ENCODE results near the gene INPPL1.

INPPL1 gene

DNA sequence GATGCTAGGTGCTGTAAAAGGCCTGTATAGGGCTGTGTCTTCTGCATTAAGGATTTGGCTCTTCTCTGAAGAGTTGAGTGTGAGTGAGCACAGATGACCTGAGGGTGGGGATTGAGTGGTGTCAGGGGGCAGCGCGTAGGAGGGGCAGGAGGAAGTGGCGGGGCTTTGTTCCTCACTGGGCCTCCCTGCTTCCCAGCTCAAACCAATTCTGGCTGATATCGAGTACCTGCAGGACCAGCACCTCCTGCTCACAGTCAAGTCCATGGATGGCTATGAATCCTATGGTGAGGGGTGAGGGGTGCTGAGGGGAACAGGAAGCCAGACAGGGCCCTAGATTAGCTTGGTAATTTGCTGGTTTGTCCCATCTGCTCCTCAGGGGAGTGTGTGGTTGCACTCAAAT is 10.4 kb downstream of the INPPL1 start:
- H3K27me3 ChIP-seq (ENCODE audit: insufficient read depth, insufficient read length) = no peaks in the 10 kb centered on the region
- H3K9me3 ChIP-seq (ENCODE audit: insufficient read depth, low read length) = no peaks in the 10 kb centered on the region
- no peak overlapping the region for H3K9ac ChIP-seq (ENCODE audit: insufficient read length, low read depth)
- H3K4me3 ChIP-seq (ENCODE audit: insufficient read length, low read depth) = no peak overlapping the region
- H3K36me3 ChIP-seq (ENCODE audit: insufficient read depth, insufficient read length, low read length) = peaks cover 95% of the 10 kb centered on the region
- no peak for TF ChIP-seq YY1 (IDR thresholded peaks at IDR 0.05; ENCODE audit: insufficient read depth, insufficient read length)
- TF ChIP-seq SUZ12 (IDR thresholded peaks at IDR 0.05; ENCODE audit: extremely low read depth, insufficient read depth, insufficient read length) = no peak
- no peak for DNase-seq (ENCODE audit: low read depth, low spot score)
- peaks cover 15% of the 10 kb centered on the region for H3K4me1 ChIP-seq (ENCODE audit: insufficient read depth, insufficient read length)

DNA sequence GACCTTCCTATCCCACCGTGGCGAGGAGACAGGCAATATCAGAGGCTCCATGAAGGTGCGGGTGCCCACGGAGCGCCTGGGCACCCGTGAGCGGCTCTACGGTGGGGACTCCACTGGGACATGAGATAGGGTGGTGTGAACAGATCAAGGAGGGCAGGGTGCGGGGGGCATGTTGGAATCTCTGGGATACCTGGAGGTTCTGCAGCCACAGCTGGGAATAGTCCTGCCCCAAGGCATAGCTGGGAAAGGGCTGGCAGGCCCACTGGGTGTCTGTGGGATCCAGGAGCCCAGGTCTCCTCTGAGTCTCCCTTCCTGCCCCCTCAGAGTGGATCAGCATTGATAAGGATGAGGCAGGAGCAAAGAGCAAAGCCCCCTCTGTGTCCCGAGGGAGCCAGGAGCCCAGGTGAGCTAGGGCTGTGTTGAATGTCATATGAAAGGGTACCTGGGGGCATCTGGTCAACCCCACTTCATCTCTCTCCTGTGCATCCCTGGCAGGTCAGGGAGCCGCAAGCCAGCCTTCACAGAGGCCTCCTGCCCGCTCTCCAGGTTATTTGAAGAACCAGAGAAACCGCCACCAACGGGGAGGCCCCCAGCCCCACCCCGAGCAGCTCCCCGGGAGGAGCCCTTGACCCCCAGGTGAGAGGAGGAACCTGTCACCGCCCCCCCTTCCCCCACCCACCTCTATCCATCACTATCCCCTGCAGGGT is 10.9 kb downstream of the INPPL1 start:
- H3K36me3 ChIP-seq (ENCODE audit: insufficient read depth, insufficient read length, low read length) = peaks cover 89% of the 10 kb centered on the region
- no peak for TF ChIP-seq ZNF274 (IDR thresholded peaks at IDR 0.05; ENCODE audit: low read depth, low read length)
- TF ChIP-seq SUZ12 (IDR thresholded peaks at IDR 0.05; ENCODE audit: extremely low read depth, insufficient read depth, insufficient read length) = no peak
- TF ChIP-seq YY1 (IDR thresholded peaks at IDR 0.05; ENCODE audit: insufficient read depth, insufficient read length) = no peak

DNA sequence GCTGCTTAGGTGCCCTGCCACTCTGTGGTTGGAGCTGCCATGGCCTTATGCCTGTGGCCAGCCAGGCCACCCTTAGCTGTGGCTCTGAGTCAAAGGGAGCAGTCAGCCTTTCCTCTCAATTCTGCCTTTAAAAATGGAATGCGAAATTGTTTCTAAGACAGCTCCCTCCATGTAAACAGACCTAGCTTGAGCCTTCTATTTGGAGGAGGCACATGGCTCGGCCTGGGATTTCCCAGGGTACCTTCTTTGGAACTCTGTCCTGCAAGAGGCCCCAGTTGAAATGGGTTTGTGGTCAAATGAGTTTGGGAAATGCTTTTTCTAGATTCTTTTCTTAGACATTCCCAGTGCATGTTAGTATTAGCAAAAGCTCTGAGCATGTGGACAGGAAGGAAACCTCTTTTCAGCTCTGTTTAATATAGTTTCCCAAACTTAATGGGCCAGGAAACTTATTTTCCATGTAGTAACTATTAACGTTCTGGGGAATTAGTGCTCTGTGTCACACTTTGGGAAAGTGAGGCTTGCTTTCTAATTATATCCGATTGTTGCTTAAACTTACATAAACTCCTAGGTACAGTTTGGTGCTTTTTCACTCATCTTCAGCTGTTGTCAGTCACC is 11.6 kb downstream of the INPPL1 start:
- Histone ChIP-seq H3K36me3 (ENCODE audit: insufficient read depth, insufficient read length, low read length) (peaks cover 82% of the 10 kb centered on the region), H3K27me3 (ENCODE audit: insufficient read depth, insufficient read length) (no peaks in the 10 kb centered on the region), H3K9ac (ENCODE audit: insufficient read length, low read depth) (no peak overlapping the region), H3K9me3 (ENCODE audit: insufficient read depth, low read length) (no peaks in the 10 kb centered on the region), H3K4me3 (ENCODE audit: insufficient read length, low read depth) (no peak overlapping the region), H3K4me1 (ENCODE audit: insufficient read depth, insufficient read length) (peaks cover 15% of the 10 kb centered on the region)
- no peak for TF ChIP-seq YY1 (IDR thresholded peaks at IDR 0.05; ENCODE audit: insufficient read depth, insufficient read length)
- no peak for TF ChIP-seq ZNF274 (IDR thresholded peaks at IDR 0.05; ENCODE audit: low read depth, low read length)
- TF ChIP-seq SUZ12 (IDR thresholded peaks at IDR 0.05; ENCODE audit: extremely low read depth, insufficient read depth, insufficient read length) = no peak
- no peak for DNase-seq (ENCODE audit: low read depth, low spot score)

More for the DNA sequence above, 10.9 kb downstream of the INPPL1 start:
- Histone ChIP-seq H3K9me3 (ENCODE audit: insufficient read depth, low read length) (no peaks in the 10 kb centered on the region), H3K9ac (ENCODE audit: insufficient read length, low read depth) (no peak overlapping the region), H3K4me3 (ENCODE audit: insufficient read length, low read depth) (no peak overlapping the region), H3K27me3 (ENCODE audit: insufficient read depth, insufficient read length) (no peaks in the 10 kb centered on the region), H3K4me1 (ENCODE audit: insufficient read depth, insufficient read length) (peaks cover 15% of the 10 kb centered on the region)
- DNase-seq (ENCODE audit: low read depth, low spot score) = no peak

DNA sequence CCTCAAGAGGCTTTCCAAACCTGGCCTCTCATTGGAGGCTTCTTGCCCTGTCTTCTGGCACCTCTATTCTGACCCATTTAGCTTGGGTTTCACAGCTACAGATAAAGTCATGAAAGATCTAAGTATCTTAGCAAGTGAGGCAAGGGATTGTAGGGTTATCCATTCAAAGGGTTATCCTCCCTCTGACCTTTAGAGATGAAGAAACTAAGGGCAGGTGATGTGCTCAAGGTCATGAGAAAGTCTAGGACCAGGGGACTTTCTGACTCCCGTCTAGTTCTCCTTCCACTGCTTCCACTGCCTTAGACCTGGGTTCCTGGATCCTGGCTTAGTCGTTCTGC is 12.2 kb downstream of the INPPL1 start:
- no peak overlapping the region for H3K9ac ChIP-seq (ENCODE audit: insufficient read length, low read depth)
- no peaks in the 10 kb centered on the region for H3K9me3 ChIP-seq (ENCODE audit: insufficient read depth, low read length)
- no peak overlapping the region for H3K4me3 ChIP-seq (ENCODE audit: insufficient read length, low read depth)
- H3K27me3 ChIP-seq (ENCODE audit: insufficient read depth, insufficient read length) = no peaks in the 10 kb centered on the region
- peaks cover 76% of the 10 kb centered on the region for H3K36me3 ChIP-seq (ENCODE audit: insufficient read depth, insufficient read length, low read length)
- TF ChIP-seq SUZ12 (IDR thresholded peaks at IDR 0.05; ENCODE audit: extremely low read depth, insufficient read depth, insufficient read length) = no peak
- TF ChIP-seq YY1 (IDR thresholded peaks at IDR 0.05; ENCODE audit: insufficient read depth, insufficient read length) = no peak
- TF ChIP-seq ZNF274 (IDR thresholded peaks at IDR 0.05; ENCODE audit: low read depth, low read length) = no peak
- H3K4me1 ChIP-seq (ENCODE audit: insufficient read depth, insufficient read length) = peaks cover 15% of the 10 kb centered on the region
- DNase-seq (ENCODE audit: low read depth, low spot score) = no peak

DNA sequence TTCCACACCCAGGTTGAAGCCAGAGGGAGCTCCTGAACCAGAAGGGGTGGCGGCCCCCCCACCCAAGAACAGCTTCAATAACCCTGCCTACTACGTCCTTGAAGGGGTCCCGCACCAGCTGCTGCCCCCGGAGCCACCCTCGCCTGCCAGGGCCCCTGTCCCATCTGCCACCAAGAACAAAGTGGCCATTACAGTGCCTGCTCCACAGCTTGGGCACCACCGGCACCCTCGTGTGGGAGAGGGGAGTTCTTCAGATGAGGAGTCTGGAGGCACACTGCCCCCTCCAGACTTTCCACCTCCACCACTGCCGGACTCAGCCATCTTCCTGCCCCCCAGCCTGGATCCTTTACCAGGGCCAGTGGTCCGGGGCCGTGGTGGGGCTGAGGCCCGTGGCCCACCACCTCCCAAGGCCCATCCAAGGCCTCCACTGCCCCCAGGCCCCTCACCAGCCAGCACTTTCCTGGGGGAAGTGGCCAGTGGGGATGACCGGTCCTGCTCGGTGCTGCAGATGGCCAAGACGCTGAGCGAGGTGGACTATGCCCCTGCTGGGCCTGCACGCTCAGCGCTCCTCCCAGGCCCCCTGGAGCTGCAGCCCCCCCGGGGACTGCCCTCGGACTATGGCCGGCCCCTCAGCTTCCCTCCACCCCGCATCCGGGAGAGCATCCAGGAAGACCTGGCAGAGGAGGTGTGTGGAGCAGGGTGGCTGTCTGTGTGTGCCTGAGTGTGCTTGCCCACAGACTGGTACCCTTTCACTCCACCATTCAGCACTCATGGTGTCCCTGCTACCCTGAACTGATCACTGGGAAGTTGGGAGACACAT is 12.8 kb downstream of the INPPL1 start:
- TF ChIP-seq ZNF274 (IDR thresholded peaks at IDR 0.05; ENCODE audit: low read depth, low read length) (no peak), SUZ12 (IDR thresholded peaks at IDR 0.05; ENCODE audit: extremely low read depth, insufficient read depth, insufficient read length) (no peak), YY1 (IDR thresholded peaks at IDR 0.05; ENCODE audit: insufficient read depth, insufficient read length) (no peak)
- no peaks in the 10 kb centered on the region for H3K9me3 ChIP-seq (ENCODE audit: insufficient read depth, low read length)
- peaks cover 15% of the 10 kb centered on the region for H3K4me1 ChIP-seq (ENCODE audit: insufficient read depth, insufficient read length)
- no peak overlapping the region for H3K4me3 ChIP-seq (ENCODE audit: insufficient read length, low read depth)
- no peak for DNase-seq (ENCODE audit: low read depth, low spot score)
- H3K36me3 ChIP-seq (ENCODE audit: insufficient read depth, insufficient read length, low read length) = peaks cover 71% of the 10 kb centered on the region
- H3K27me3 ChIP-seq (ENCODE audit: insufficient read depth, insufficient read length) = no peaks in the 10 kb centered on the region
- peak overlapping the region; percentile 26 for H3K9ac ChIP-seq (ENCODE audit: insufficient read length, low read depth)

DNA sequence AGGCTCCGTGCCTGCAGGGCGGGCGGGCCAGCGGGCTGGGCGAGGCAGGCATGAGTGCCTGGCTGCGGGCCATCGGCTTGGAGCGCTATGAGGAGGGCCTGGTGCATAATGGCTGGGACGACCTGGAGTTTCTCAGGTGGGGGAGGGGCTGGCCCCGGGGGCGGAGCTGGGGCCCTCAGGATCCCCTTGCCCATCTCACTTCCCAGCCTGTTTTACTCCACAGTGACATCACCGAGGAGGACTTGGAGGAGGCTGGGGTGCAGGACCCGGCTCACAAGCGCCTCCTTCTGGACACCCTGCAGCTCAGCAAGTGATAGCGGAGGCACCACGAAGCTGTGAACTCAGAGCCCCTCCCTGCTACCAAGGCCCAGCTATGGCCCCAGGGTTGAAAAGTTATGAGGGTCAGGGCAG is 13.5 kb downstream of the INPPL1 start:
- no peaks in the 10 kb centered on the region for H3K27me3 ChIP-seq (ENCODE audit: insufficient read depth, insufficient read length)
- H3K9ac ChIP-seq (ENCODE audit: insufficient read length, low read depth) = peak overlapping the region; percentile 26
- H3K36me3 ChIP-seq (ENCODE audit: insufficient read depth, insufficient read length, low read length) = peaks cover 63% of the 10 kb centered on the region
- H3K4me1 ChIP-seq (ENCODE audit: insufficient read depth, insufficient read length) = peaks cover 15% of the 10 kb centered on the region
- H3K4me3 ChIP-seq (ENCODE audit: insufficient read length, low read depth) = no peak overlapping the region
- TF ChIP-seq ZNF274 (IDR thresholded peaks at IDR 0.05; ENCODE audit: low read depth, low read length) (no peak), YY1 (IDR thresholded peaks at IDR 0.05; ENCODE audit: insufficient read depth, insufficient read length) (no peak), SUZ12 (IDR thresholded peaks at IDR 0.05; ENCODE audit: extremely low read depth, insufficient read depth, insufficient read length) (no peak)
- H3K9me3 ChIP-seq (ENCODE audit: insufficient read depth, low read length) = no peaks in the 10 kb centered on the region
- peak; percentile 84 for DNase-seq (ENCODE audit: low read depth, low spot score)

Data from NT2/D1 (cell line).